IPS-15b (cell line): ENCODE data around the gene C1QTNF9B.
"Not testable (repeated sequence)": the region's sequence is repeated elsewhere in the genome, so short reads cannot be mapped to it uniquely, and the experiment has no call there.

Experiments
- H3K27me3 ChIP-seq: one replicate; pipeline ENCODE4 v1.6.1; 2013; ENCODE audit warnings: low read length; ENCODE audit not compliant: control insufficient read depth, insufficient read depth
- H3K36me3 ChIP-seq: one replicate; pipeline ENCODE4 v1.6.1; 2013; ENCODE audit warnings: low read length; ENCODE audit not compliant: control insufficient read depth, insufficient read depth
- H3K4me1 ChIP-seq: one replicate; pipeline ENCODE4 v1.6.1; 2013; ENCODE audit warnings: mild to moderate bottlenecking, low read length; ENCODE audit not compliant: control insufficient read depth, insufficient read depth
- H3K4me3 ChIP-seq: one replicate; pipeline ENCODE4 v1.5.1; 2013; ENCODE audit warnings: low read depth, low read length
- H3K9ac ChIP-seq: one replicate; pipeline ENCODE4 v1.6.1; 2013; ENCODE audit warnings: low read depth, mild to moderate bottlenecking, low read length
- H3K9me3 ChIP-seq: one replicate; pipeline ENCODE4 v1.6.1; 2013; ENCODE audit warnings: mild to moderate bottlenecking, low read length; ENCODE audit not compliant: control insufficient read depth, insufficient read depth

The C1QTNF9B gene

GRCh38 chr13:23918208-23918607 lies 20.9 kb upstream of the C1QTNF9B start:
- H3K9me3 ChIP-seq: no peaks in the 10 kb centered on the region
- no peak overlapping the region for H3K4me3 ChIP-seq
- H3K27me3 ChIP-seq: no peaks in the 10 kb centered on the region
- peaks cover 7% of the 10 kb centered on the region for H3K4me1 ChIP-seq
- H3K9ac ChIP-seq: no peak overlapping the region
- no peaks in the 10 kb centered on the region for H3K36me3 ChIP-seq

GRCh38 chr13:23915308-23915707 lies 18.0 kb upstream of the C1QTNF9B start:
- Histone ChIP-seq H3K9me3 (no peaks in the 10 kb centered on the region), H3K27me3 (no peaks in the 10 kb centered on the region), H3K36me3 (no peaks in the 10 kb centered on the region), H3K4me3 (no peak overlapping the region), H3K4me1 (no peaks in the 10 kb centered on the region), H3K9ac (no peak overlapping the region)

GRCh38 chr13:23912469-23912868 lies 15.2 kb upstream of the C1QTNF9B start:
- Histone ChIP-seq H3K9me3 (no peaks in the 10 kb centered on the region), H3K36me3 (no peaks in the 10 kb centered on the region), H3K4me3 (no peak overlapping the region), H3K27me3 (no peaks in the 10 kb centered on the region), H3K9ac (no peak overlapping the region), H3K4me1 (no peaks in the 10 kb centered on the region)

- no peaks in the 10 kb centered on the region for H3K9me3 ChIP-seq
- no peak overlapping the region for H3K4me3 ChIP-seq
- peaks cover under 1% of the 10 kb centered on the region for H3K27me3 ChIP-seq
- no peak overlapping the region for H3K9ac ChIP-seq
- H3K36me3 ChIP-seq: no peaks in the 10 kb centered on the region
- no peaks in the 10 kb centered on the region for H3K4me1 ChIP-seq
Observed at GRCh38 chr13:23909606-23910005, 12.3 kb upstream of the C1QTNF9B start.

- H3K27me3 ChIP-seq: peaks cover 23% of the 10 kb centered on the region
- H3K9me3 ChIP-seq: no peaks in the 10 kb centered on the region
- H3K4me3 ChIP-seq: no peak overlapping the region
- H3K36me3 ChIP-seq: no peaks in the 10 kb centered on the region
- H3K4me1 ChIP-seq: no peaks in the 10 kb centered on the region
- no peak overlapping the region for H3K9ac ChIP-seq
Observed at GRCh38 chr13:23905766-23906165, 8.5 kb upstream of the C1QTNF9B start.

- Histone ChIP-seq H3K9me3 (no peaks in the 10 kb centered on the region), H3K4me1 (no peaks in the 10 kb centered on the region), H3K36me3 (no peaks in the 10 kb centered on the region), H3K27me3 (peaks cover 23% of the 10 kb centered on the region), H3K9ac (no peak overlapping the region), H3K4me3 (peak overlapping the region; percentile 52)
Observed at GRCh38 chr13:23903906-23904280, 6.6 kb upstream of the C1QTNF9B start.

- no peaks in the 10 kb centered on the region for H3K36me3 ChIP-seq
- H3K9me3 ChIP-seq: no peaks in the 10 kb centered on the region
- no peaks in the 10 kb centered on the region for H3K4me1 ChIP-seq
- H3K27me3 ChIP-seq: peaks cover 23% of the 10 kb centered on the region
- no peak overlapping the region for H3K9ac ChIP-seq
- H3K4me3 ChIP-seq: peak overlapping the region; percentile 52
Observed at GRCh38 chr13:23902975-23903905, 5.9 kb upstream of the C1QTNF9B start.

GRCh38 chr13:23901365-23901764 lies 4.1 kb upstream of the C1QTNF9B start:
- no peak overlapping the region for H3K4me3 ChIP-seq
- H3K9ac ChIP-seq: no peak overlapping the region
- no peaks in the 10 kb centered on the region for H3K36me3 ChIP-seq
- peaks cover 23% of the 10 kb centered on the region for H3K27me3 ChIP-seq
- no peaks in the 10 kb centered on the region for H3K4me1 ChIP-seq
- H3K9me3 ChIP-seq: no peaks in the 10 kb centered on the region

GRCh38 chr13:23899555-23899954 lies 2.3 kb upstream of the C1QTNF9B start:
- no peaks in the 10 kb centered on the region for H3K9me3 ChIP-seq
- H3K4me3 ChIP-seq: no peak overlapping the region
- no peaks in the 10 kb centered on the region for H3K36me3 ChIP-seq
- H3K9ac ChIP-seq: no peak overlapping the region
- peaks cover 22% of the 10 kb centered on the region for H3K27me3 ChIP-seq
- H3K4me1 ChIP-seq: no peaks in the 10 kb centered on the region

- no peak overlapping the region for H3K4me3 ChIP-seq
- no peak overlapping the region for H3K9ac ChIP-seq
- H3K9me3 ChIP-seq: no peaks in the 10 kb centered on the region
- no peaks in the 10 kb centered on the region for H3K36me3 ChIP-seq
- peaks cover 18% of the 10 kb centered on the region for H3K27me3 ChIP-seq
- no peaks in the 10 kb centered on the region for H3K4me1 ChIP-seq
Observed at GRCh38 chr13:23898101-23898500, 799 bp upstream of the C1QTNF9B start.

- not testable (repeated sequence) for H3K36me3 ChIP-seq, H3K9me3 ChIP-seq, H3K4me1 ChIP-seq, H3K4me3 ChIP-seq, H3K27me3 ChIP-seq, H3K9ac ChIP-seq
Observed at GRCh38 chr13:23894746-23895145, 2.6 kb downstream of the C1QTNF9B start.

GRCh38 chr13:23893791-23894190 lies 3.5 kb downstream of the C1QTNF9B start:
- not testable (repeated sequence) for H3K9ac ChIP-seq, H3K36me3 ChIP-seq, H3K27me3 ChIP-seq, H3K4me1 ChIP-seq, H3K4me3 ChIP-seq, H3K9me3 ChIP-seq
